ENCODE measurements around the gene KLHDC4.

GRCh38 chr16:87721622-87722585, 43.9 kb downstream of the KLHDC4 start:
- TF ChIP-seq CTCF (IDR thresholded peaks at IDR 0.05; ENCODE audit: low read depth, low read length, missing input control) (no peak), SP1 (IDR thresholded peaks at IDR 0.05) (no peak), EGR1 (IDR thresholded peaks at IDR 0.05; ENCODE audit: low read depth in 2 of 2) (no peak), MAX (IDR thresholded peaks at IDR 0.05) (no peak), NR2F2 (IDR thresholded peaks at IDR 0.05) (no peak), REST (IDR thresholded peaks at IDR 0.05) (no peak), TAF1 (conservative IDR thresholded peaks at IDR 0.05) (no peak), YY1 (IDR thresholded peaks at IDR 0.05) (no peak), RXRA (IDR thresholded peaks at IDR 0.05) (no peak), JUND (IDR thresholded peaks at IDR 0.05) (no peak)
- TF ChIP-seq, protein P1, sequence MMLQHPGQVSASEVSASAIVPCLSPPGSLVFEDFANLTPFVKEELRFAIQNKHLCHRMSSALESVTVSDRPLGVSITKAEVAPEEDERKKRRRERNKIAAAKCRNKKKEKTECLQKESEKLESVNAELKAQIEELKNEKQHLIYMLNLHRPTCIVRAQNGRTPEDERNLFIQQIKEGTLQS (IDR thresholded peaks at IDR 0.05), result no peak

Measured in liver (tissue), 3 donors.